DMS53 treated with DMSO at 0.1 percent for 48 hours (cell line): ENCODE data around the gene CLK2.
"Not testable (repeated sequence)": the region's sequence is repeated elsewhere in the genome, so short reads cannot be mapped to it uniquely, and the experiment has no call there.

Experiments
- DNase-seq: peaks from one replicate; lab custom pipeline; 2025; ENCODE audit not compliant: unreplicated experiment; lab: John Stamatoyannopoulos, UW

Gene CLK2

GRCh38 chr1:155297384-155297783, 24.1 kb upstream of the CLK2 start:
- no peak for DNase-seq

- no peak for DNase-seq
Observed at GRCh38 chr1:155296661-155297060, 23.4 kb upstream of the CLK2 start.

- no peak for DNase-seq
Observed at GRCh38 chr1:155295942-155296267, 22.6 kb upstream of the CLK2 start.

DNA sequence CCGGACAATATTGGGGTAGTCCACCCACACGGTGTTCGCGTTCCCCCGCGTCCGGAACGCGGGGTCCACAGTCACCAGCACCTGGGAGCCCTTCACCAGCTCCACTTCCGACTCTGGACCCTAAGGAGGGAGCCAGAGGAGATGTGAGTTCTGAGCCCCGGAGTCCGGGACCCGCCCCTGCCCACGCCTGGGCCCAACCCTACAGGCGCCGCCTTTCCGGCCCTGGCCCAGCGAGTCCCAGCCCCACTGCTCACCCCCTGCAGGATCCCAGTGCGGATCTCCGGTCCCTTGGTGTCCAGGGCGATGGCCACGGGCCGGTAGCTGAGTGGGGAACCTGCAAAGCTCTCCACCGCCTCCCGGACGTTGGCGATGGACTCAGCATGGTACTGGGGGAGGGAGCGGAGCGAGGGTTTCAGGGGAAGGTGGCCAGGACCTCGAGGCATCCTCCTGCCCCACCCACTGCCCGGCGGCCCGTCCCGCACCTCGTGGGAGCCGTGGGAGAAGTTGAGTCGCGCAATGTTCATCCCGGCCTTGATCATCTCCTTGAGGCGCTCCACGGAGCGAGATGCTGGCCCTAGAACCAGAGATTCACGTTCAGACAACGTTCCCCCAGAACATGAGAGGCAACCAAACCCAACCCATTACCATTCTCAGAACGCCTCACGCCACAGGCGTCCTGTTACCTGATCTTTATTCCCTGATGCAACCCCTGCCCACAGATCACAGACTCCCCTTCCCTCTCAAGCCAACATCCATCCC, 22.1 kb upstream of the CLK2 start:
- no peak for DNase-seq

- no peak for DNase-seq
Observed at GRCh38 chr1:155294520-155295182, 21.3 kb upstream of the CLK2 start.

- no peak for DNase-seq
Observed at GRCh38 chr1:155293086-155293749, 19.9 kb upstream of the CLK2 start.

DNA sequence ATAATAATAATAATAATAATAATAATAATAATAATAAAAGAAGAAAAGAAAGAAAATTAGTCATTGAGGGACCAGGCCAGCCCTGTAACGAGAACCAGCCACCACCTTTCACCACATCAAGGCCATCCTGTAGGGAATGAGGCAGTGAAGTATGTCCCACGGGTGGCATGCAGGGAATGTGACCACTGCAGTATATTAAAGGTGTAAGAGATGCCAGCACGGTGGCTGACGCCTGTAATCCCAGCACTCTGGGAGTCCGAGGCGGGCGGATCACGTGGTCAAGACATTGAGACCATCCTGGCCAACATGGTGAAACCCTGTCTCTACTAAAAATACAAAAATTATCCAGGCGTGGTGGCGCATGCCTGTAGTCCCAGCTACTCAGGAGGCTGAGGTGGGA, 17.7 kb upstream of the CLK2 start:
- DNase-seq, result not testable (repeated sequence)

DNA sequence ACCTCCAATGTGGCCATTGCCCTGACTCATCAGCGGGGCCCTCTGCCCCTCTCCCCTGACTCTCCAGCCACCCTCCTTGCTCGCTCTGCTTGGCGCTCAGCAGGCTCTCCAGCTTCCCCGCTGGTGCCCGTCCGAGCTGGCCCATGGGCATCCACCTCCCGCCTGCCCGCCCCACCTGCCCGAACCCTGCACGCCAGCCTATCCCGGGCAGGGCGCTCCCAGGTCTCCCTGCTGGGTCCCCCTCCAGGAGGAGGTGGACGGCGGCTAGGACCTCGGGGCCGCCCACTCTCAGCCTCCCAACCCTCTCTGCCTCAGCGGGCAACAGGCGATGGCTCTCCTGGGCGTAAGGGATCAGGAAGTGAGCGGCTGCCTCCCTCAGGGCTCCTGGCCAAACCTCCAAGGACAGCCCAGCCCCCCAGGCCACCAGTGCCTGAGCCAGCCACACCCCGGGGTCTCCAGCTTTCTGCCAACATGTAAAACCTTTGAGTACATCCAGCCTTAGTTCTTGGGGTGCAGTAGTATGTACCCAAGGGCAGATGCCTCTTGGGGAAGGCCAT, 14.8 kb upstream of the CLK2 start:
- DNase-seq, result no peak

DNA sequence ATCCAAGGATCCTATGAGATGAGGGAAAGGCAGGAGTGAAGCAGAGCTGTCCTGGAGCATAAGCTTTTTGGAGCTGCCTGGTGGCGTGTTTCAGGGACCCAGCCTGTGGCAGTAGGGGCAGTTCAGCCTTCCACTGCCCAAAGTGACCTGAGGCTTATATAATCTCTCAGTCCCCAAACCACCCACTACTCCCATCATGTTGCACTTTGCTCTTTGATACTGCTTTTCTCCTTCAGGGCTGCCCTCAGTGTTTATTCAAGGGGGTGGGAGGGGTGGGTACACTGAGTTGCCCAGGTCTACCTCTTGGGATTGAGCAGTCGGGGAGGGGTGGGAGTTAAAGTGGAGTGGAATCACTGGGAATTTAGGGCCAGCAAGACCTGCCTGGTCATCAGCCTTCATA, 13.2 kb upstream of the CLK2 start:
- no peak for DNase-seq

- DNase-seq, result no peak
Observed at GRCh38 chr1:155285631-155286044, 12.3 kb upstream of the CLK2 start.

- no peak for DNase-seq
Observed at GRCh38 chr1:155285063-155285462, 11.8 kb upstream of the CLK2 start.

DNA sequence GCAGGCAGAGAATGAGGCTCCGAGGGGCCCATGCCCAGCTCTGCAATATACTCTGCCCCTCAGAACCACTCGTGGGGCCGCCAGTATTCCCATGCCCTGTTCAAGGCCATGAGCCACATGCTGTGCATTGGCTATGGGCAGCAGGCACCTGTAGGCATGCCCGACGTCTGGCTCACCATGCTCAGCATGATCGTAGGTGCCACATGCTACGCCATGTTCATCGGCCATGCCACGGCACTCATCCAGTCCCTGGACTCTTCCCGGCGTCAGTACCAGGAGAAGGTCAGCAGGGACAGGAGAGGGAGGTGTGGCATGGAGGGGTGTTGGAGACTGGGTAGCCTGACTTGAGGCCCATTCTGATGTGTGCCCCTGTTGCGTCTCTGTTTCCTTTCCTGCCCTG, 11.2 kb upstream of the CLK2 start:
- no peak for DNase-seq

GRCh38 chr1:155282488-155283091, 9.3 kb upstream of the CLK2 start:
- DNase-seq, result no peak

DNA sequence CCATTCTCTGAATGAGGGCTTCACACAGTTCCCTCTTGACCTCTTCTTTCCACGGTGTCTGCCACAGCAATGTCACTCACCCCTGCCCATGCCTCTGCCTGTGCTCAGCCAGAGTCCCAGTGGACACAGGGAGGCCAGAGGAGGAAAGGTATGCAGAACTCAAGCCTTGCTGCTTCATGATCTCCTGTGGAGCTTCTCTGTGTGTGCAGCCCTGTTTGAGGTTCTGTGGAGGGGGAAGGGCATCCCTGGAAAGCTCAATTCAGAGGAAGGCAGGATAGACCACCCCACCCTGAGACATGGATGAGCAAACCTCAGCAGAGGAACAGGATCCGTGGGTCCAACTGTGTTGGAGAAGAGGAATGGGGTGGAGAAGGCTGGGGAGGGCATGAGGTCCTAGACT, 6.0 kb upstream of the CLK2 start:
- DNase-seq, result no peak

- no peak for DNase-seq
Observed at GRCh38 chr1:155278689-155279160, 5.4 kb upstream of the CLK2 start.

- peak; percentile 33 for DNase-seq
Observed at GRCh38 chr1:155277902-155278688, 4.8 kb upstream of the CLK2 start.

- peak; percentile 89 for DNase-seq
Observed at GRCh38 chr1:155277070-155277901, 4.0 kb upstream of the CLK2 start, which contains the start of gene HCN3. HCN3 (plus strand) TSS chr1:155277463; CDS start chr1:155277591, 128 bp downstream.

GRCh38 chr1:155272466-155273342, 600 bp downstream of the CLK2 start:
- no peak for DNase-seq

DNA sequence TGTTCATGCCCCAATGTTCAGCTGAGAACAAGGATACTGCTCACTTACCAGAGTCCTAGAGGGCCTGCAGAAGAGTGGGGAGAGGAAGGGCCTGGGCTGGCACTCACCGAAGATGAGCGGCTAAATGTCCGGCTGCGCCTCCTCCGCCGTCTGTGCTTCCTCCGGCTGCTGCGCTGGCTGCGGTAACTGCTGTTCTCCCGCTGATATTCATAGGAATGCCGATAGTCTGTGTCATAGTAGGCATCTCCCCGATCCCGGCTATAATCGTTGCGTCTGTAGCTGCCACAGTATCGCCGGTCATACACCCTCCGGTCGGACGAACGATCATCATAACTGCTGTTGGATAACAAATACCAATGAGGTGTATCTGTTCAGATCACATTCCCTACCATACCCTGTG, 3.9 kb downstream of the CLK2 start:
- DNase-seq, result no peak
